HepG2 (cell line): ENCODE results near the gene XK. TPM values are rescaled to one million over a fixed set of nuclear protein-coding genes. Genes with fewer than 3 reads are reported as not detected.
"Not testable (repeated sequence)": the region's sequence is repeated elsewhere in the genome, so short reads cannot be mapped to it uniquely, and the experiment has no call there.

ENCODE experiments used
- ATAC-seq: fragments of 200-7000 bp; cut with Tn5 transposase; 3 replicates; pipeline ENCODE4 v1.9.1; 2020; ENCODE audit warnings: mild to moderate bottlenecking, moderate library complexity
- BruUV-seq: library from RNA; stranded (reverse); fragments of 400-500 nt; replicated peaks from 2 replicates; lab custom pipeline; 2021; lab: Mats Ljungman, UMichigan
- CTCF ChIA-PET: fragments of 300-600 bp; formaldehyde crosslinking; extraction: SDS; loops from one replicate; lab custom pipeline; 2021; ENCODE audit warnings: low total read pairs, inconsistent platforms, low intra/inter-chr PET ratio; lab: Yijun Ruan, JAX
- POLR2A ChIA-PET: fragments of 350-600 bp; sonication (Branson Sonifier 250); formaldehyde crosslinking; loops from one replicate; lab custom pipeline; 2020; ENCODE audit warnings: antibody characterized with exemption, inconsistent platforms; lab: Yijun Ruan, JAX
- DNase-seq: peaks from one replicate; pipeline ENCODE4 v3.0.0-alpha.2; 2015; ENCODE audit warnings: low spot score
- FAIRE-seq: peaks from 3 replicates; lab custom pipeline; 2011; peaks lifted over from hg19 to GRCh38; lab: Jason Lieb, UNC
- H2AFZ ChIP-seq: one replicate; pipeline ENCODE4 v1.6.1; 2011; ENCODE audit warnings: low read length, inconsistent platforms
- H3K27ac ChIP-seq: fragments of 300-600 bp; 3 replicates; pipeline ENCODE4 v1.8.0; 2011; ENCODE audit warnings: mixed run types, mild to moderate bottlenecking, mixed read lengths, low read length, inconsistent platforms; ENCODE audit not compliant: insufficient read depth; ENCODE audit errors: extremely low read length
- H3K27me3 ChIP-seq, 2 experiments: fragments of 200-600 bp in 1 of 2; 2 replicates in 1 of 2; 3 replicates in 1 of 2; pipeline versions ENCODE4 v1.6.0 to v1.8.0; 2011; ENCODE audit warnings: low read length in 2 of 2, mild to moderate bottlenecking in 2 of 2, moderate library complexity in 2 of 2, inconsistent platforms in 1 of 2; ENCODE audit not compliant: insufficient read depth in 2 of 2, control insufficient read depth in 1 of 2
- H3K36me3 ChIP-seq, 2 experiments: fragments of 200-600 bp in 1 of 2; replicated peaks in 1 of 2; 2 replicates in 1 of 2; 3 replicates in 1 of 2; pipeline versions ENCODE4 v1.5.1 to v1.8.0; 2011; ENCODE audit warnings: low read length in 2 of 2, inconsistent platforms in 1 of 2; ENCODE audit not compliant: insufficient read depth in 2 of 2, control insufficient read depth in 1 of 2
- H3K4me1 ChIP-seq: 2 replicates; pipeline ENCODE4 v1.5.1; 2012; ENCODE audit warnings: low read length, inconsistent platforms; ENCODE audit not compliant: insufficient read depth
- H3K4me2 ChIP-seq: 2 replicates; pipeline ENCODE4 v1.6.0; 2011; ENCODE audit warnings: low read depth, low read length, inconsistent platforms
- H3K4me3 ChIP-seq, 3 experiments: fragments of 200-600 bp in 1 of 3; sonication (generic), shearing (Covaris generic) in 1 of 3; replicated peaks in 1 of 3; 2 replicates each; pipeline ENCODE4 v1.5.1; 2011 to 2016; ENCODE audit warnings: low read length in 3 of 3, inconsistent platforms in 2 of 3, low read depth in 2 of 3, mild to moderate bottlenecking in 2 of 3, control low read depth in 1 of 3, mixed read lengths in 1 of 3; ENCODE audit not compliant: insufficient read depth in 1 of 3
- H3K79me2 ChIP-seq: one replicate; pipeline ENCODE4 v1.6.1; 2011; ENCODE audit warnings: low read length, inconsistent platforms; ENCODE audit not compliant: insufficient read depth
- H3K9ac ChIP-seq: 2 replicates; pipeline ENCODE4 v1.6.0; 2011; ENCODE audit warnings: mild to moderate bottlenecking, low read depth, low read length, inconsistent platforms; ENCODE audit not compliant: insufficient read depth
- H3K9me3 ChIP-seq: 2 replicates; pipeline ENCODE4 v1.5.1; 2012; ENCODE audit warnings: mild to moderate bottlenecking, low read length
- H4K20me1 ChIP-seq: 2 replicates; pipeline ENCODE4 v1.6.0; 2011; ENCODE audit warnings: inconsistent platforms, mild to moderate bottlenecking, low read length, moderate library complexity; ENCODE audit not compliant: insufficient read depth
- CHD4 ChIP-seq: fragments of 200-600 bp; sonication (generic); IDR thresholded peaks from 2 replicates; pipeline ENCODE4 v1.7.0; 2017; ENCODE audit warnings: mild to moderate bottlenecking, low read length, borderline replicate concordance
- ETV6 ChIP-seq: sonication (generic); formaldehyde crosslinking; conservative IDR thresholded peaks from 2 replicates; pipeline ENCODE4 v1.4.0; 2020; ENCODE audit warnings: missing genetic modification reagents
- GATAD2A ChIP-seq: IDR thresholded peaks from 2 replicates; pipeline ENCODE4 v1.6.1; 2016
- NFYC ChIP-seq: IDR thresholded peaks from 2 replicates; pipeline ENCODE4 v1.6.1; 2016; ENCODE audit warnings: missing genetic modification reagents, missing compliant biosample characterization
- XRCC5 ChIP-seq: fragments of 200-400 bp; formaldehyde crosslinking; optimal IDR thresholded peaks from 2 replicates; pipeline ENCODE3; 2017; ENCODE audit warnings: mild to moderate bottlenecking, low read length
- ZNF570 ChIP-seq: sonication (generic); formaldehyde crosslinking; IDR thresholded peaks from 2 replicates; pipeline ENCODE4 v1.4.0; 2020; ENCODE audit warnings: mild to moderate bottlenecking, missing genetic modification reagents, borderline replicate concordance
- whole genome bisulfite sequencing: methylation state at CpG from one replicate; pipeline ENCODE4 v1.1.6; 2017; ENCODE audit warnings: low lambda C conversion rate; 5-methylcytosine and 5-hydroxymethylcytosine counted together
- in situ Hi-C: cut with HindIII; loops from 2 replicates; pipeline ENCODE4 v1.10.0; 2017; ENCODE audit warnings: low pct_unique_long_range_greater_than_20kb; ENCODE audit not compliant: extremely low pct_ligation_motif_present
- intact Hi-C: fragments of 100-400 bp; cut with micrococcal nuclease; formaldehyde crosslinking; loops from one replicate; pipeline ENCODE4 v1.10.0; 2022; ENCODE audit not compliant: unreplicated experiment
- polyA plus RNA-seq, 8 experiments: library from polyadenylated mRNA; depleted of rRNA in 3 of 8; stranded (reverse) in 7 of 8; unstranded in 1 of 8; fragments of >200 nt; fragmentation: Illumina TruSeq in 4 of 8; extraction: Trizol in 4 of 8; gene quantifications; 2 replicates each; pipeline versions ENCODE4 v1.2.1 to v1.2.3, GENCODE V29; 2011 to 2016; ENCODE audit warnings: low read depth in 4 of 8, missing spikeins in 1 of 8, mixed read lengths in 1 of 8; ENCODE audit not compliant: insufficient read depth in 1 of 8
- total RNA-seq, 5 experiments: library from RNA; depleted of rRNA; stranded (reverse); fragments of >200 nt; fragmentation: Illumina TruSeq; extraction: Trizol; gene quantifications; 2 replicates each; pipeline ENCODE4 v1.2.3, GENCODE V29; 2016; ENCODE audit warnings: low read depth in 1 of 5

The XK gene
- total and polyA plus RNA-seq, 2 of the 13 experiments (the other 11 are each of a cell fraction or from before 2014, with no cell fraction given): not detected

DNA sequence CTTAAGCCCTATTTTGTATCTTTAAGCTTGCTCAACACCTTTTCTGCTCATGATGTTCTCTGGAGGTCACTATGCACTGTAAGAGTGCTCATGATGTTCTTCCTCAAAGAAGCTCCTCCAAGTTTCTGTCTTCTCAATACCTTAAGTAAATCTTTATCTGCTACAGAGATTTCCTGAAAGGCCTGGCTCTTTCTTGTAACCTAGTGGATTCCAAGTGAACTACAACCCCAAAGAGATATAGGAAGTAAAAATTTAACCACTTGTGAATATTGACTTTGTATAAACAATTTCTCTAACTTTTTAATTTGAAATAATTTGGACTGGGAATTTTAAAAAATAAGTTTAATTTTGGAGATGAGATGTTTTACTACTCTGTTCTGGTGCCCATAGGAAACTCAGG, 39.3 kb upstream of the XK start:
- no TSS peak for BruUV-seq
- Histone ChIP-seq H3K4me2 (no peak overlapping the region), H3K79me2 (no peaks in the 10 kb centered on the region), H3K36me3 (no peaks in the 10 kb centered on the region), H2AFZ (no peak overlapping the region), H3K27ac (no peak overlapping the region), H3K9ac (no peak overlapping the region), H3K4me1 (no peaks in the 10 kb centered on the region), H4K20me1 (no peaks in the 10 kb centered on the region), H3K9me3 (no peaks in the 10 kb centered on the region), H3K27me3 (no peaks in the 10 kb centered on the region), H3K4me3 (no peak overlapping the region)
- CTCF ChIA-PET: no interaction called here
- intact Hi-C loops (no loop called here), in situ Hi-C loops (no loop called here)
- POLR2A ChIA-PET: no interaction called here
- no peak for DNase-seq
- ATAC-seq: no peak
- FAIRE-seq: no peak
- no peak for TF ChIP-seq CHD4
- TF ChIP-seq ETV6 (CRISPR knock-in tag): no peak
- TF ChIP-seq ZNF570: no peak
- TF ChIP-seq NFYC (CRISPR knock-in tag): no peak
- TF ChIP-seq GATAD2A (CRISPR knock-in tag): no peak
- no peak for TF ChIP-seq XRCC5

GRCh38 chrX:37650879-37651278, 34.7 kb upstream of the XK start:
- H3K9me3 ChIP-seq, H3K4me1 ChIP-seq, H3K9ac ChIP-seq, ATAC-seq, POLR2A ChIA-PET, intact Hi-C loops, H4K20me1 ChIP-seq, H3K27ac ChIP-seq, H3K79me2 ChIP-seq, CTCF ChIA-PET, DNase-seq, H3K4me2 ChIP-seq, H3K36me3 ChIP-seq, BruUV-seq, in situ Hi-C loops, H3K4me3 ChIP-seq, H3K27me3 ChIP-seq, FAIRE-seq, H2AFZ ChIP-seq: not testable (repeated sequence)
- 0% methylated on average over 2 of the region's 2 CpGs for WGBS
